ENCODE data around the gene IFT74.
"Not testable (repeated sequence)": the region's sequence is repeated elsewhere in the genome, so short reads cannot be mapped to it uniquely, and the experiment has no call there.

Gene IFT74

DNA sequence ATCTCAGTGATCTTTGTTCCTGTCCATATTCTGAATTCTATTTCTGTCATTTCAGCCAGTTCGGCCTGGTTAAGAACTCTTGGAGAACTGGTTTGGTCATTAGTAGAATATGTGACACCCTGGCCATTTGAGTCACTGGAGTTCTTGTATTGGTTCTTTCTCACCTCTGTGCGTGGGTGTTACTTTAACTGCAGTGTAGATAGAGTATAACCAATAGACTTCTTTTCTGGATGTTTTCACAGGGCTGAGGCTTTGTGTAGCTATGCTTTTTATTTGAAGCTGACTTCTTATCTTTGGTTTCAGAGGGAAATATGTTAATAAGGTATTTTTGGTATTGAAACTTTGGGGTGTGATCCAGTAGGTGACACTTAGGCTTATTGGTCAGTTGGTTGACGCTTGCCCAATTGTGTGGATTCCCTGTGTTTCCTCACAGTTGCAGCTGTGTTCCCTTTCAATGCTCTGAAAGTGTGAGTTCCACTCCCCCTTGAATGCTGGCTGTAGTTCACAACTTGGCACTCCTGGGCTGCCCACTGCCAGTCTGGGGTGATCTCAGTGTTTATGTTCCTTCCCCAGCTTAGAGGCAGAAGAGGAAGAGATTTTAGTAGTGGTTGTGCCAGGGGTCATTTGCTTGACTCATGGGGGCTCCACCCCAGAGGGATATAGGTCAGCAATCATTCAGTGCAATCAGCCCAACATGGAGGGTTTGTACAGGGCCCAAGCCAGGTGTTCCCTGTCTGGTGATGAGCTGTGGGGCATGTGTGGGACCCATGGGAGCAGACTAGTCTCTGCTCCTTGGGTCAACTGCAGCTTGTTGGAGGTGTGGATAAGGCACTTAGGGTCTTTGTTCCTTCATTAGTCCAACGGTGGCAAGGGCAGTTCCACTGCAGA lies 117.9 kb downstream of the IFT74 start:
- DNase-seq (ENCODE audit: low spot score), result no peak

DNA sequence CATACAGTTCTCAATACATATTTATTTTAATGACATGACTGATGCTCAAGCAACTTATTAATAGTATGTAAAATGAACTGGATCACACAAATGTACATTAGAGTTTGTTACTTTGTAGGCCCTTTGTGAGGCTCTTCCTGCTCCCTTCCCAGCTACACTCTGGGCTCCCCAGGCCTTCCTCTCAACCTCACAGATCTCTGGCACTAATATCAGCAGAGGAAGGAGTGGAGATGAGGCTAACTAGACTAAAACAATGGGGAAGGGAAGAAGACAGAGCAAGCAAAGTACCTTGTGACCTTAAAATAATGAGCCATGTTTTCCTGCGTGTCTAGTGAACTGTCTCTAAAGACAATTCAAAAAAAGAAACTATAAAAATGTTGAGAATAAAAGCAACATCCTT lies 122.5 kb downstream of the IFT74 start:
- no peak for DNase-seq (ENCODE audit: low spot score)

GRCh38 chr9:27085456-27085855 lies 129.2 kb downstream of the IFT74 start:
- DNase-seq (ENCODE audit: low spot score), result no peak

DNA sequence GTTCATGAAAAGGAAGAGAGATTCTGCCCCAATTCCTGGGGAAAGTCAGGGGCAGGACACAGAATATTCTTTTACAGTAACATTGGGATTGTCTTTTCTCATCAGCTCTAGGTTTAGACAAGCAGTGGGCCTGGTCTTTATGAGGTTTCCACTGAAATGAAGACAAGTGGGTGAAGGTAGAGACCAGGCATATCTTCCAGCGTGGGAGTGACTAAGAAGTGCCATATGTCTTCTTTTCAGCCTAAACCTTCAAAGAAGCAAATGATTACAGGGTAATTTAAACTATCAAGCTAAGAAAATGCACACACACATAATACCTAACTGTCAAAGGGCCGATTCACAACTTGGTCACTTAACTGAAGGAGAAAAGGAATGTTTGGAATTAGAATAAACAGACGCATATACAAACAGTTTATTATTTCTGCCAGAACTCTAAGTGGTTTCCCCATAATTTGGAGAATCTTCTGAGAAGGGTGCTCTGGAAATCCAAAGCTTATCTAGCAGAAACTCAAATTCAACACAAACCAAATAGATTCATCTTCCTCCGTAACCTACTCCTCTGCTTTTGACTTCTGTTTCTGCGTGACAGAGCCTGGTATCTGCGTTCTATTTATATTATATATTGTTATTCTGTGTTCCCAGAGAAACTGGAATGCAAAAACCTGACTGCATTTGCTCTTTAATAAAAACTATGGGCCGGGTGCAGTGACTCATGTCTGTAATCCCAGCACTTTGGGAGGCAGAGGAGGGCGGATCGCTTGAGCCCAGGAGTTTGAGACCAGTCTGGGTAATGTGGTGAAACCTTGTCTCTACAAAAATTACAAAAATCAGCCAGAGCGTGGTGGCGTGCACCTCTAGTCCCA lies 130.8 kb downstream of the IFT74 start:
- no peak for DNase-seq (ENCODE audit: low spot score)

DNA sequence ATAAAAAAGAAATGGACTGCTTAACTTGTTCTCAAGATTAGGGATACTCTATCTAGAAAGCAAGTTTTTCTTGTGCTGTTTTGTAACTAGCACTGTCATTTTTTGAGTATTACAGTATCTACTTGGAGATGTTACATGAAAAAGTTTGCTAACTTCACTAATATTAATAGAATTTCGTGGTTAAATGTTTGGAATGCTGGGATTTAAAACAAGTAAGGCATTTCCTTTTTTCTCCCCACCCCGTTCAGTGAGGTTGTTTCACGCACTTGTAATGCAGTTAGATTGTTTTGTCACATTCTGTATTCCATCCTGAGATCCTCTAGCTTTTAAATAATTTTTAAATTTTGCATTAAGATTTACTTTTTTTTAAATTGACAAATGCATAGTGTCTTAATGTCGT lies 132.8 kb downstream of the IFT74 start:
- no peak for DNase-seq (ENCODE audit: low spot score)

- no peak for DNase-seq (ENCODE audit: low spot score)
Measured at GRCh38 chr9:27089706-27090105, 133.5 kb downstream of the IFT74 start.

- DNase-seq (ENCODE audit: low spot score), result no peak
Measured at GRCh38 chr9:27090231-27090630, 134.0 kb downstream of the IFT74 start.

GRCh38 chr9:27090711-27091110 lies 134.5 kb downstream of the IFT74 start:
- DNase-seq (ENCODE audit: low spot score), result no peak

GRCh38 chr9:27092496-27092895 lies 136.3 kb downstream of the IFT74 start:
- not testable (repeated sequence) for DNase-seq (ENCODE audit: low spot score)

DNA sequence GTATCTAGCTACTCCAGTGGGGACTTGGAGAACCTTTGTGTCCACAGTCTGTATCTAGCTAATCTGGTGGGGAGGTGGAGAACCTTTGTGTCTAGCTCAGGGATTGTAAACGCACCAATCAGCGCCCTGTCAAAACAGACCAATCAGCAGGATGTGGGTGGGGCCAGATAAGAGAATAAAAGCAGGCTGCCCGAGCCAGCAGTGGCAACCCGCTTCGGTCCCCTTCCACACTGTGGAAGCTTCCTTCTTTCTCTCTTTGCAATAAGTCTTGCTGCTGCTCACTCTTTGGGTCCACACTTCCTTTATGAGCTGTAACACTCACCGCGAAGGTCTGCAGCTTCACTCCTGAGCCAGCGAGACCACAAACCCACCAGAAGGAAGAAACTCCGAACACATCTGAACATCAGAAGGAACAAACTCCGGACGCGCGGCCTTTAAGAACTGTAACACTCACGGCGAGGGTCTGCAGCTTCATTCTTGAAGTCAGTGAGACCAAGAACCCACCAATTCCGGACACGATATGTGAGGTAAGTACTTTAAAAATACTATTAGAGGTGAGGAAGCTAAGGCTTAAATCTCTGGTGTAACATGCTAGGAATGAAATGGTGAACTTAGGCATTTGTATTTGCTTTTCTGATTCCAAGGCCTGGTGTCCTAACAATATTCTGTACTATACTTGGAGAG lies 137.3 kb downstream of the IFT74 start:
- DNase-seq (ENCODE audit: low spot score), result not testable (repeated sequence)

GRCh38 chr9:27094640-27095298 lies 138.6 kb downstream of the IFT74 start:
- no peak for DNase-seq (ENCODE audit: low spot score)

- DNase-seq (ENCODE audit: low spot score), result no peak
Measured at GRCh38 chr9:27107241-27107640, 151.0 kb downstream of the IFT74 start.

DNA sequence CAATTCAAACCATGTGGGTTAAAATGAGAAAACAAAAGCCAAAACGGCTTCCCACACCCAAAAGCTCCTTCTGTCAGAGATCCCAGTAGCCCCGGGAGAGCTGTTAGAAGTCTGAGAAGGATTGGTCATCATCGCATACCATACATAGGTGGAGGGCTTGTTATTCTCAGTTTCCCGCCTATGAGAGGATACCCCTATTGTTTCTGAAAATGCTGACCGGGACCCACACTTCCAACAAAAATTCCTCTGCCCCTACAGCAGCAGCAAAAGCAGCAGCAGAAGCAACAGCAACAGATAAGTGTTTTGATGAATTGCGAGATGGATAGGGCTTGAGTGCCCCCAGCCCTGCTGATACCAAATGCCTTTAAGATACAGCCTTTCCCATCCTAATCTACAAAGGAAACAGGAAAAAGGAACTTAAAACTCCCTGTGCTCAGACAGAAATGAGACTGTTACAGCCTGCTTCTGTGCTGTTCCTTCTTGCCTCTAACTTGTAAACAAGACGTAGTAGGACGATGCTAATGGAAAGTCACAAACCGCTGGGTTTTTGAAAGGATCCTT lies 152.8 kb downstream of the IFT74 start, which contains the start of gene TEK:
Gene TEK (plus strand): TSS at position 245 of the 561 bp plus-strand sequence. CDS start 366 bp downstream, outside the sequence.
- DNase-seq (ENCODE audit: low spot score), result no peak

GRCh38 chr9:27109621-27110020 lies 153.4 kb downstream of the IFT74 start:
- no peak for DNase-seq (ENCODE audit: low spot score)

DNA sequence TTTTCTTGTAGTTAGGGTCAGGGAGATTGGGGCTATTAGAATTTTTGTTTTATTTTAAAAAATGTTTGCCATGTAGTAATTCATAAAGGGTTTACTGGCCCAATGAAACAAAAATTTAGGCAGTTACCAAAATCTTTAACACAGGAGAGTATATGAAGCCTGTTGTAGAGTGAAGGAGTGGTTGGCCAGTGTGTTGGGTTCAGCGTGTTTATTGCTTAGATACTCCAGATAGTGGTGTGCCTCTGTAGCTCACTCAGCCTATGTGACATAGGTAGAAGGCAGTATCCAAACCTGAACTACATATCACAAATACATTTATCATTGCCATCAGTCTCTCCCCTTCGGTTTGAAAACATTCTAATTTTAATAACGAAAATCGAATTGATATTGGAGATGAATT lies 154.0 kb downstream of the IFT74 start:
- DNase-seq (ENCODE audit: low spot score), result no peak

GRCh38 chr9:27112235-27112634 lies 156.0 kb downstream of the IFT74 start:
- no peak for DNase-seq (ENCODE audit: low spot score)

Measured in NAMALWA (cell line).